Activated CD4-positive, alpha-beta T cell treated with anti-CD3 and anti-CD28 coated beads, Interleukin-2, amount 50 U/mL, for 24 hours (primary cell): ENCODE results near the gene DUSP28.

ENCODE experiments used
- DNase-seq, 2 donors: peaks; one replicate each; pipeline ENCODE4 v3.0.0-alpha.2; 2020; ENCODE audit warnings: low read depth in 1 of 2, low spot score in 1 of 2

Gene DUSP28

DNA sequence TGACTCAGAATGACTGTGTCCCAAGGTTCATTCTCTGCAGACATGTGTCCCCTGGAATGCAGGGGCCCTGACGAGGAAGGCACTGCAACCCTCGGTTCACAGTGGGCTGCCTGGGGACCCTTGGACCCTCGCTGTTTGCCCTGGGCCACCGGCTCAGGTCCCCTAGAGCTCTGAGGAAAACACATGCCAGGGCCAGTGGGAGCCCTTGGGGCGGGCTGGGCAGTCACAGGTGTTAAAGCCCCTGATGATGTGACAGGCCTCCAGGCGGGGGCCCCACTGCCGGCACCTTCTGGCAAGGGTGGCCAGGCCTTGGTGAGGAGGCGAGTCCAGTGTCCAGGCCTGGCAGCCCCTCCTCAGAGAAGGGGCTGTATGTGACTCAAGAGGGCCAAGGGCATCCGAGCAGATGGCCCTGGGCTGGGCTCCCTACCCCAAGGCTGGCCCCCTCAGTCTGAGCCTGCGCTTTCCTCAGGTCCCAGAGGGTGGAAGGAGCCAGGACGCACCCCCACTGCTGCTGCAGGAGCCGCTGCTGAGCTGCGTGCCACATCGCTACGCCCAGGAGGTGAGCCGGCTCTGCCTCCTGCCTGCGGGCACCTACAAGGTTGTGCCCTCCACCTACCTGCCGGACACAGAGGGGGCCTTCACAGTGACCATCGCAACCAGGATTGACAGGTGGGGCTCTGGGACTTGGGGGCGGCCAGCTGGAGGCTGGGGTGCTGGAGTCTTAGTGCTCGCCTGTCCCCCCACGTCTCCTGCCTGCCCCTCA, 37.4 kb downstream of the DUSP28 start:
- no peak for DNase-seq

DNA sequence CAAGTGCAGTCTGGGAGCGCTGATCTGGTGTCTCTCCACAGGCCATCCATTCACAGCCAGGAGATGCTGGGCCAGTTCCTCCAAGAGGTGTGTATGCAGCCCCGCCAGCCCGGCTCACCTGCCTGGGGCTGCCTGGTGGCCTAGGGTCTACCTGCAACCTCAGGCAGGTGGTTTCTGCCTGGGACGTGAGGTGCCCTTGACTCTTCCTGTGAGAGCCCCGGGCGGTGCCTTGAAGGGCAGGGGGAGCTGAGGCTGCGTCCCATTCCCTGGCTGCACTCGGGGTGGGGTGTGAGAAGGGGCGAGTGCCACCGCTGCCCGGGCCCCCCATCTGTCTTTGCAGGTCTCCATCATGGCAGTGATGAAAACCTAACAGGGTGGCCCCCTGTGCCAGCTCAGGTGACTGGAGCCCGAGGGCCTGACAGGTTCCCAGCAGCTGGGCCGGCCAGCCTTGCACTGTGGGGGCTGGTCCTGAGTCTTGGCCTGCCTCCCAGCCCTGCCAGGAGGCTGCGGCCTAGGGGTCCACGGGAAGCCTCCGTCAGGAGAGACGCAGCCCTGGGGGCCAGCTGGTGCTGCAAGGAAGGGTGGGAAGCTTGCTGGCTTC, 38.3 kb downstream of the DUSP28 start:
- DNase-seq, result no peak

DNA sequence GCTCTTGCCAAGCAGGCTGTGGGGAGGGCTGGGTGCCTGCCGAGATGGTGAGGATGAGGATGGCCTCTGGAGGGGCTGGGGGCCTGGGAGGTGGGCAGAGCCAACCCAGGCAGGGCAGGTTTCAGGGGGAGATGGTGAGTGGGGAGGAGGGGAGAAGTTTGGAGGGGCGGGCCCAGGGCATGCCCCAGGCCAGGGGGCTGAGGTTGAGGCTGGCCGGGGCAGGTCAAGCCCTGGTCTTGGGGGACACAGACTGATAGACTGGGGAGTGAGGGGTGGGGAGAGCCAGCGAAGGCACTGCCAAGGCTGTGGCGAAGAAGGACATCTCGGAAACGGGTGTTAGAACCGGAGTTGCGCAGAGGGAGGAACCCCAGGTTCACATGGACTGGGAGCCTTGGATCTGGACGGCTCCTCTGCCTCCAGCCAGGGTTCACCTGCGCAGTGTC, 39.0 kb downstream of the DUSP28 start:
- no peak for DNase-seq

DNA sequence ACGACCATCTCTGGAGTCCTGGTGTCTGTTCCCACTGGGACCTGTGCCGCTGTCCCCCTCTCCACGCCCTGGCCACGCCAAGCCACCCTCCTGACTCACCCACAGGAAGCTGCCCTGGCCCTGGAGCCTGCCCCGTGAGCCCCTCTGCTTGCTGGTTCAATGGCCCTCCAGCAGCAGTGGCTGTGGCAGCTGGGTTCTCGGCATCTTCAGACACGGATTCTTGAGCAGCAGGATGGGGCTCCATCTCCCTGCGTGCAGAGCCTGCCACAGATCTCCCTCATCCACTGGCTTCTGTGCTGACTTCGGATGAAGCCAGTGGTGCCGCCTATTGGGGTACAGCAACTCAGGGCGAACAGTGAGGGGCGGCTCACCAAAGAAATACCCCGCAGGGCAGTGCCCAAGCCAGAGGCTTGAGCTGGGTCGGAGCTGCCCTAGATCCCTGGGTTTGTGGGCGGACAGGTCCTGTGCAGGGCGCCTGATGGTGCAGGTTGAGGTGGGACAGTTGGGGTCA, 40.3 kb downstream of the DUSP28 start:
- DNase-seq, result no peak

DNA sequence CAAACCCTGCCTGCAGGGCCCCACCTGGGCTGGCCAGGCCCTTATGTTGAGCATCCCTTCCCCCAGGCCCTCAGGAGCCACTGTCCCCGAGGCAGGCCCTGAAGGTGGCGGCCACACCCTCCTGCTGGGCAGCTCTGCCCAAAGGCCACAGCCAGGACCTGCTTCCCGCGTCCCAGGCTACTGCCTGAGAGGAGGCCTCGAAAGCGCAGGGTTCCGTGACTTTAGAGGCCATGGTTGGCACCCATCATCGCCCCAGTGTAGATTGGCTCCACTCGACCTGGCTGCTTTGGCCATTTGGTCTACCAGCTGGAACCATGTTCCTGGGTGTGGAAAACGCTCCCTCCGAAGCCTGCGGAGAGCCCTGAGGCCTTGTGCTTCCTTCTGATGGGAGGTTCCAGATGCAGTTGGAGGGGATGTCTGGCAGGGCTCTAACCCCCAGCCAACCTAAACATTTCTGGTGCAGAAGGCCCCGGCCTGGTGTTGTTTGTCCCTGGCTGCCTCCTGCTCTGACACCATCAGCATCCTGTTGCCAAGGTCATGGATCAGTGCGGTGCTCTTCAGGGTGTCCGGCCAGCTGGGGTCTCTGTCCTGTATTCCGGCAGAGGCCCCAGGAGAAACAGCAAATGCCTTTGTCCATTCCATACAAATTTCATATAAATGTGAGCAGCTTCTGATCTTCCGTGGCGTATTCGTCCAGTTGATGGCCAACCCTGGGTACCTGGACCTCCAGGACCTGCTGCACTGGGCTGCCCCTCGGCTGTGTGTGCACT, 41.1 kb downstream of the DUSP28 start:
- DNase-seq, result no peak

DNA sequence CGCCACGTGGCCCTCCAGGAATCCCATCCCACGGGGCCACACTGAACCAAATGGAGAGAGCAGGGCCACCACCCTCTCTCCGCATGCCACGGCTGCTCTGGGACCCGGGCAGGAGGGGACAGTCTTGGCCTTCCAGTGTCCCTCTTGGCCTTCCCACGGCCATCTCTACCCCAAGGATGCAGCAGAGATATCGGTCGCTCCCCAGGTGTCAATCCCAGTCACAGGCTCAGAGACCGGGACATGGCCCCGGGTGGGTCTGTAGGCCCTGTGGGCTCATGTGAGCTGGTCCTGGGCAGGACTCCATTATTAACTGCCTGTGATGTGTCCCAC, 41.6 kb downstream of the DUSP28 start:
- no peak for DNase-seq

DNA sequence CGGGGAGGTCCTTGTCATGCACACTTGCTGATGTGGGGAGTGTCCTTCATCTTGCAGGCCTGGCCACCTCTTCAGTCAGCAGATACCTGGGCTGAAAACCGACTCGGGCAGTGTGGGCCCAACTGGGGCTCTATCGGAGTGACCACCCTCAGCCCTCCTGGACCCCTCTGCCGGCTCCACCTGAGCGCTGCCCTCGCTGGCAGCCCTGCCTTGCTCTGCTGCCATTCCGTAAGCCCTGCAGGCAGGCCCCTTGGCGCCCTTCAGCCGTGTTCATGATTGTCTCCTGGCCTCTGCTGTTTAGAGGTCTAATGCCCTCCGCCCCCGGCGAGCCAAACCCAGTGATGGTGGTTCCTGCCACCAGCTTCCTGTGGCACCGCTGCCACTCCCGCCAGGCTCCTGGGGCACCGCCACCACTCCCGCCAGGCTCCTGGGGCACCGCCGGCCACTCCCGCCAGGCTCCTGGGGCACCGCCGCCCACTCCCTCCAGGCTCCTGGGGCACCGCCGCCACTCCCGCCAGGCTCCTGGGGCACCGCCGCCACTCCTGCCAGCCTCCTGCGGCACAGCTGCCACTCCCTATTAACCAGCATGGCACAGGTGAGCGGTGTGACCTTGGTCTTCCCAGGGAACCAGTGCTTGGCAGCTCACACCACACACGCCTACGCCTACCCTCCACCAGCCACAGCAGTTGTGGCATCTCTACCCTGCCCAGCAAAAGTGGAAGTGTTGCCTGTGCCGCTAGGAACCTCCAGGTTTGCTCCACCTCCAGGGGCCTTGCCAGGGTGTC, 42.3 kb downstream of the DUSP28 start:
- no peak for DNase-seq

DNA sequence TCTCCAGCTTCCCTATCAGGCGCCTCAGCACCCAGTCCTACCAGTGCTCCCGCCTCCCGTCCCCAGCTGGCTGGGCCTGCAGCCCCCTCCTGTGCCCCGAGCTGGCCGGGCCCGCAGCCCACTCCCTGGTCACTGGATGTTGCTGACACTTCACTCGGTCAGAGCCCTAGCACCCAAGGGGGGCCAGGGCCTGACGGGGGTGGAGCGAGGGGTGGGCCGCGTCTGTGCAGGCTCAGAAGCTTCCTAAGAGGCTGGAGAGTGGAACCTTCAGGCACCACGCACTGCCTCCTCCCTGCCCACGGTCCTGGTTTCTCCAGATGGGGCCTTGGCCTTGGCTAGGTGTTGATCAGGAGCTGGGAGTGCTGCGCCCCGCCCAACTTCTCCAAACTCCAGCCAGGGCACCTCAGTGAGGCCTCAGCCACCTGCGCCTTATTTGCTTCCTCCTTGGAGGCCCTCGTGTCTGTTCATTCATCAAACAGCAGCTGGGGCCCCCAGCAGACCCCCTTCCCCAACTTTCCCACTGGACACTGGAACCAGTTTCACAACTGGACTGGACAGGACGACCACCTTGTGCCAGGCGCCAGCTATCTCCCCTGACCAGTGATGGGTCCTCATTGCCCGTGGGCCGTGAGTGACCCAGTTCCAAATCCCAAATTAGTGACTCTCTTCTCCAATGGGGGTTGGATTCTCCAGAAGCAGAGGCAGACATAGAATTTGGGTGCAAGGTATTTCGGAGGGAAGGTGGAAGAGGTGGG, 43.1 kb downstream of the DUSP28 start:
- no peak for DNase-seq

DNA sequence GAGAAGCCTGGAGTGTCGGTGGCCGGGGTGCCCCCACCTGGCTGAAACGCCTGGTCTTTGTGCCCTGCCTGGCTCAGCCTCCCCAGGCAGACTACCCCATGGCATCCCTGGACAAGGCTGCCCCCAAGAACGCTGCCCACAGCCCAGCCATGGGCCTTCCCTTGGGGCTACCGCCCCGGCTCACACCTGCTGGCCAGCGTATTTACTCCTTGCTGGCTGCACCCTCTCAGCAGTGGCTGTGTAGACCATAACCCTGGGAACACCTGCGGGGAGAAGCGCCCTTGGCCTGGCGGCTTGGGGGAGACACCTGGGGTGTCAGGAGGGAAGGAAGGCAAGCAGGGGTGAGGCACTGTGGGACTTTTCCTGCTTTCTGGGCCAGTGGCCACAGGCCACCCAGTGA, 43.7 kb downstream of the DUSP28 start:
- DNase-seq, result no peak

DNA sequence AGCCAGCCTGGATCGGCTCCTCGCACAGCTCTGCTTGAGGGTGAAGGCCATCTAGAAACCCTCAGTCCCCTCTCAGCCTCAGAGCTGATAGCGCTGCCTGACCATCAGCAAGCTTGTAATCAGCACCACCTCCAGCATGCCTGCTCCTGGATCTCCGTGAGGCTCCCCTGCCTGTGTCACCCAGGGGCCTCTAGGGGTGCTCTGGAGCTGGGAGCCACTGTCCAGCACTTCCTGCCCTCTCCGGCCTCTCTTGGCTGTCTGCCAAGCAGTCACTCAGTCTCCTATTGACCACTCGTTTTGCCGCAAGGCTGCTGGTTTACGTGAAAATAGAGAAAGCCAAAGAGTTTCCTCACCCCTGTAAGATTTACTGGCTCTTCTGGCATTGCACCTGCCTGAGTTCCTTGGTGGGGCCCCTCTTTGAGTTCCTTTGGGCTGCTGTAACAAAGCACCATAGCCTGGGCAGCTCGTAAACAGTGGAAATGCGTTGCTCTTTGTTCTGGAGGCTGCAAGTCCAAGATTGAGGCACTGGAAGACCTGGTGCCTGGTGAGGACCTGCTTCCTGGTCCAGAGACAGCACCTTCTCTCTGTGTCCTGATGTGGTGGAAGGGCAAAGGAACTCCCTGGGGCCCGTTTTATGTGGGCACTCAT, 44.3 kb downstream of the DUSP28 start:
- DNase-seq, result no peak

DNA sequence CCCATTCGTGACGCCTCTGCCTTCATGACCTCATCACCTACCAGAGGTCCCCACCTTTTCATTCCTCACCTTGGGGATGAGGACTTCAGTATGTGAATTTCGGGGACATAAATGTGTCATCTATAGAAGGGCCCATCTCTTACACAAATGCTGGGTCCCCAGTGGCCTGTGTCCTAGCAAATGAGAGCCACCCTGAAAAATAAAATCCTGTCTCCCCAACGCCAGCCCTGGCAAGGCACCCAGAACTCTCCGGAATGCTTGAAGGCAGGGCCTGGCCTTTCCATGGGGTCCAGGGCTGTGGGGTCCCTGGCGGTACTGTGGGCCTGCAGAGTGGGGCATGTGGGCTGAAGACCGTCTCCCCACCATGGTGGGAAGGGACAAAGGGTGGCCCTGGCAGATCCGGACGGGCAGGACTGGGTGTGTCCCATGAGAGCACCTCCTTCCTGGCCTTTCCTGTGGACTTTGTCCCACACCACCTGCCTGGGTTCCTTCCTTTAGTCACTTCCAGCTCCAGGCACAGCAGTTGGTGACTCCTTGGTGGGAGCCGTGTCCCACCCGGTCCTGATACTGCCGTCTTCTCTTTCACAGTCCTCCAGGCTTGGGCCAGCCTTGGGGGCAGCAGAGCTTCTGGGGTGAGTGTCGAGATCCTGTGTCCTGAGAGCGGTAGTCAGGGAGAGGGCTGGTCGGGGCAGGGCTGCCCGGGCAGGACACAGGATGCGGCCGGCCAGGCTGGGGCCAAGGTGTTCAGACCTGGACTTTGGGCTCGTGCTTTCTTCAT, 45.0 kb downstream of the DUSP28 start:
- DNase-seq, result no peak

DNA sequence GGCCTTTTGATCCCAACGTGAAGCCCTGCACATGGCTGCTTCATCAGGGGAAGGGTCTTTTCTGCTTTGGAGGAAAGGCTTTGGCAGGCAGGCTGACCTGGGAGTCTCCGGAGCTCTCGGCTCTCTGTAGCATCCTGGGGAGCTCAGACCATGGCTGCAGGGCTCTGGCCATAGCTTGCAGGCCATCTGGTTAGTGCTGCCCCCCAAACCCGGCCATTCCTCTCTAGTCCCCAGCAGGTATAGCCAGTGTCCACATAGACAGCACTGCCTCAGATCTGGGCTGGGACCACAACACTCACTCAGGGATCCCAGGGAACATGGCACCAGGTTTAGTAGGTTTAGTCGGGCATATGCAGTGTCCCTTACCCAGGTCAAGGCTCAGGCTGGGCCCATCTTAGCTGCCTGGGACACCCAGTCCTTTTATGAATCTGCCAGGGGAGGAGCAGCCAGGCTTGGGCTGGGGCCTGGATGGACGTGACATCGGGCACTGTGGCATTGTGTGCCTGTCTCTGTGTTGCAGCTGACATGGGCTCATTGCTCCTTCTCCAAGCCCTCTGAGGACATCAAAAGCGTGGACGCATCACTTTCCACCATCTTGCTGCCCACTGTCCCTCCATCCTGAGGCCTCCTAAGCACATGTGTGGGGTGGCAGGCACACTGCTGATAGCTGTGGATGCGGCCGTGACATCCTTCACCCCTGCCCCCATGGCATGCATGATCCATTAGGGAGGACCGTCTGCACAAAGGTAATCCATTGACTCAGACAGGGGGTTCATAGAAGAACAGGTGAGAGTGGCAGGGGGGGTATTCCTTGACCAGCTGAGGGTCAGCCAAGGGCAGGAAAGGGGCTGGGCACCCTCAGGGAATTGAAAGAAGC, 45.9 kb downstream of the DUSP28 start:
- no peak for DNase-seq

DNA sequence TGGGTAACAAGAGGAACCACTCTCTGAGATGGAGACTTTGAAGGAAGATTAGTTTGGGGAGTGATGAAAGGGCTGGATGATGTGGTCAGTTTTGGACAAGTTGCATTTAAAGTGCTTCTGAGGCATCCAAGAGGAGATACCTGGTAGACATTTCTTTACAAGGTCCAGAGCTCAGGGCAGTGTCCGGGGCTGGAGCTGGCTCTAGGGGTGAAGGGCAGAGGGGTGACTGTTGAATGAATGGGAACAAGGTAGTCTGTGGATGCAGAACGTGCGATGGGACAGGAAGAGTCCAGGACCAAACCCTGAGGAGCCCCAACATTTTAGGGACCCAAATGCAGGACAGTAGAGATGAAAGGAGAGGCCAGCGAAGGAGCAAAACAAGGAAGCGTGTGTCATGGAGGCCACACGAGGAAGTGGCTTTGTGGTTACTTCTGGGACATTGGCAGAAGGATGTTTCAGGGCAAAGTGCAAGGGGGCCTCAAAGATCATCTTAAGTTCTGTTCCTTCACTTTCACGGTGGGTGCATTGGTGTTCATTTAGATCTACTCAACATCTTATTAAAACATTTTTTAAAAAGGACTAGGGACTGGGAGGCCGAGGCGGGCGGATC, 51.5 kb downstream of the DUSP28 start:
- DNase-seq, result no peak
